PC-3 (cell line): ENCODE results near the gene METAP1D. TPM values are rescaled to one million over a fixed set of nuclear protein-coding genes. Genes with fewer than 3 reads are reported as not detected.

Source experiments
- ATAC-seq: fragments of 200-7000 bp; cut with Tn5 transposase; 2 replicates; pipeline ENCODE4 v1.9.1; 2020; ENCODE audit warnings: mild to moderate bottlenecking, moderate library complexity
- BruUV-seq: library from RNA; stranded (reverse); fragments of 400-500 nt; replicated peaks from 2 replicates; lab custom pipeline; 2021; lab: Mats Ljungman, UMichigan
- CTCF ChIA-PET: fragments of 300-600 bp; sonication (Branson Sonifier 250); formaldehyde crosslinking; loops from one replicate; lab custom pipeline; 2022; ENCODE audit warnings: antibody characterized with exemption; lab: Charles Lee
- POLR2A ChIA-PET: fragments of 300-600 bp; sonication (Branson Sonifier 250); formaldehyde crosslinking; loops from one replicate; lab custom pipeline; 2022; ENCODE audit warnings: antibody characterized with exemption; ENCODE audit not compliant: unreplicated experiment; lab: Charles Lee
- DNase-seq: peaks from one replicate; pipeline ENCODE4 v3.0.0-alpha.2; 2015
- H2AFZ ChIP-seq: fragments of 300-600 bp; sonication (generic); 2 replicates; pipeline ENCODE4 v1.6.0; 2016; ENCODE audit warnings: antibody characterized with exemption, low read length
- H3F3A ChIP-seq: fragments of 300-600 bp; sonication (generic); one replicate; pipeline ENCODE4 v1.6.0; 2017; ENCODE audit warnings: antibody characterized with exemption, low read length, control low read depth, mild to moderate bottlenecking; ENCODE audit not compliant: unreplicated experiment
- H3K27ac ChIP-seq: fragments of 300-600 bp; sonication (generic); 2 replicates; pipeline ENCODE4 v1.5.1; 2016; ENCODE audit warnings: mild to moderate bottlenecking, low read length
- H3K27me3 ChIP-seq: fragments of 300-600 bp; sonication (generic); 2 replicates; pipeline ENCODE4 v1.6.1; 2016; ENCODE audit warnings: low read length, mixed read lengths
- H3K36me3 ChIP-seq: fragments of 300-600 bp; sonication (generic); 2 replicates; pipeline ENCODE4 v1.6.1; 2016; ENCODE audit warnings: low read depth, mixed run types, low read length, mixed read lengths
- H3K4me1 ChIP-seq: fragments of 300-600 bp; sonication (generic); 2 replicates; pipeline ENCODE4 v1.5.1; 2016; ENCODE audit warnings: low read length; ENCODE audit not compliant: insufficient read depth
- H3K4me2 ChIP-seq: fragments of 300-600 bp; sonication (generic); 2 replicates; pipeline ENCODE4 v1.6.0; 2016; ENCODE audit warnings: low read length
- H3K4me3 ChIP-seq: fragments of 300-600 bp; sonication (generic); 2 replicates; pipeline ENCODE4 v1.5.1; 2016; ENCODE audit warnings: mild to moderate bottlenecking, low read length, mixed read lengths
- H3K79me2 ChIP-seq: fragments of 300-600 bp; sonication (generic); 2 replicates; pipeline ENCODE4 v1.6.1; 2017; ENCODE audit warnings: low read length, mixed read lengths
- H3K9ac ChIP-seq: fragments of 300-600 bp; sonication (generic); 2 replicates; pipeline ENCODE4 v1.6.0; 2016; ENCODE audit warnings: mild to moderate bottlenecking, low read length
- H3K9me2 ChIP-seq: fragments of 300-600 bp; sonication (generic); replicated peaks from 2 replicates; pipeline ENCODE4 v1.6.1; 2016; ENCODE audit warnings: mixed run types, low read length, mixed read lengths
- H3K9me3 ChIP-seq: fragments of 300-600 bp; sonication (generic); 2 replicates; pipeline ENCODE4 v1.6.1; 2016; ENCODE audit warnings: low read length, mixed read lengths
- H4K20me1 ChIP-seq: fragments of 300-600 bp; sonication (generic); 2 replicates; pipeline ENCODE4 v1.6.1; 2016; ENCODE audit warnings: low read length, mixed read lengths
- EZH2 ChIP-seq: fragments of 300-600 bp; sonication (generic); IDR thresholded peaks from one replicate; pipeline ENCODE4 v1.6.1; 2017; ENCODE audit warnings: antibody characterized with exemption, mild to moderate bottlenecking, low read length; ENCODE audit not compliant: unreplicated experiment
- EZH2phosphoT487 ChIP-seq: fragments of 300-600 bp; sonication (generic); IDR thresholded peaks from 2 replicates; pipeline ENCODE4 v1.6.1; 2018; ENCODE audit warnings: mild to moderate bottlenecking, antibody characterized with exemption, low read length, borderline replicate concordance
- intact Hi-C: fragments of 100-400 bp; cut with micrococcal nuclease; formaldehyde crosslinking; loops from 2 replicates; pipeline ENCODE4 v1.9.0; 2023
- total RNA-seq: library from RNA; depleted of rRNA; stranded (reverse); fragments of >200 nt; gene quantifications from 2 replicates; pipeline ENCODE4 v1.2.3, GENCODE V29; 2014
- TF ChIP-seq, protein P1 (sequence below): fragments of 300-600 bp; sonication (generic); conservative IDR thresholded peaks from 2 replicates; pipeline ENCODE4 v1.5.1; 2017; ENCODE audit warnings: antibody characterized with exemption, low read depth, mild to moderate bottlenecking, low read length

The METAP1D gene
- total RNA-seq, 1 experiment from 2014 or later, result 12.0 TPM

DNA sequence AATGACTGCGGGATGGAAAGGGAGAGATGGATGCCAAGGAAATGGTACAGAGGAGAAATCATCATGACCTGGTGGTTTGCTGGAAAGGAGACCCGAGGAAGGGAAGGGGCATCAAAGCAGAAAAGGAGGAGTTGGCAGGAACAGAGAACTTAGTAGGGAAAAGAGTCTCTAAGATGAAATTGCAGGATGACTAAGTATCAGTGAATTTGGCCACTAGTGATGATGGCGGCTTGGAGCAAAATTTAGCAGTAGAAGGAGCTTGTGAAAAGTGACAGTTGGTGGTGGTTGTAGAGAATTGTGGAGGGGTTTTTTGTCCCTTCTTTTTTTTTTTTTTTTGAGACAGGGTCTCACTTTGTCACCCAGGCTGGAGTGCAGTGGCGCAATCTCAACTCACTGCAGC, 10.1 kb downstream of the METAP1D start:
- Histone ChIP-seq H3K4me3 (no peak overlapping the region), H3K4me2 (0 out of 2 replicates have a peak overlapping the region, but pooled peaks have one; percentile 11), H3F3A (no peaks in the 10 kb centered on the region), H3K79me2 (0 out of 2 replicates have a peak, but pooled peaks cover 8% of the 10 kb centered on the region), H3K9me2 (no peaks in the 10 kb centered on the region), H3K27ac (no peak overlapping the region), H3K4me1 (peaks cover 17% of the 10 kb centered on the region), H2AFZ (no peak overlapping the region), H3K9ac (no peak overlapping the region), H3K27me3 (no peaks in the 10 kb centered on the region), H3K36me3 (no peaks in the 10 kb centered on the region), H4K20me1 (no peaks in the 10 kb centered on the region), H3K9me3 (no peaks in the 10 kb centered on the region)
- no peak for ATAC-seq
- no TSS peak for BruUV-seq
- POLR2A ChIA-PET, result no interaction called here
- CTCF ChIA-PET, result no interaction called here
- intact Hi-C loops, result no loop called here
- no peak for TF ChIP-seq EZH2phosphoT487
- TF ChIP-seq, protein P1, sequence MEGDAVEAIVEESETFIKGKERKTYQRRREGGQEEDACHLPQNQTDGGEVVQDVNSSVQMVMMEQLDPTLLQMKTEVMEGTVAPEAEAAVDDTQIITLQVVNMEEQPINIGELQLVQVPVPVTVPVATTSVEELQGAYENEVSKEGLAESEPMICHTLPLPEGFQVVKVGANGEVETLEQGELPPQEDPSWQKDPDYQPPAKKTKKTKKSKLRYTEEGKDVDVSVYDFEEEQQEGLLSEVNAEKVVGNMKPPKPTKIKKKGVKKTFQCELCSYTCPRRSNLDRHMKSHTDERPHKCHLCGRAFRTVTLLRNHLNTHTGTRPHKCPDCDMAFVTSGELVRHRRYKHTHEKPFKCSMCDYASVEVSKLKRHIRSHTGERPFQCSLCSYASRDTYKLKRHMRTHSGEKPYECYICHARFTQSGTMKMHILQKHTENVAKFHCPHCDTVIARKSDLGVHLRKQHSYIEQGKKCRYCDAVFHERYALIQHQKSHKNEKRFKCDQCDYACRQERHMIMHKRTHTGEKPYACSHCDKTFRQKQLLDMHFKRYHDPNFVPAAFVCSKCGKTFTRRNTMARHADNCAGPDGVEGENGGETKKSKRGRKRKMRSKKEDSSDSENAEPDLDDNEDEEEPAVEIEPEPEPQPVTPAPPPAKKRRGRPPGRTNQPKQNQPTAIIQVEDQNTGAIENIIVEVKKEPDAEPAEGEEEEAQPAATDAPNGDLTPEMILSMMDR, result no peak
- TF ChIP-seq EZH2, result no peak
- DNase-seq, result no peak

DNA sequence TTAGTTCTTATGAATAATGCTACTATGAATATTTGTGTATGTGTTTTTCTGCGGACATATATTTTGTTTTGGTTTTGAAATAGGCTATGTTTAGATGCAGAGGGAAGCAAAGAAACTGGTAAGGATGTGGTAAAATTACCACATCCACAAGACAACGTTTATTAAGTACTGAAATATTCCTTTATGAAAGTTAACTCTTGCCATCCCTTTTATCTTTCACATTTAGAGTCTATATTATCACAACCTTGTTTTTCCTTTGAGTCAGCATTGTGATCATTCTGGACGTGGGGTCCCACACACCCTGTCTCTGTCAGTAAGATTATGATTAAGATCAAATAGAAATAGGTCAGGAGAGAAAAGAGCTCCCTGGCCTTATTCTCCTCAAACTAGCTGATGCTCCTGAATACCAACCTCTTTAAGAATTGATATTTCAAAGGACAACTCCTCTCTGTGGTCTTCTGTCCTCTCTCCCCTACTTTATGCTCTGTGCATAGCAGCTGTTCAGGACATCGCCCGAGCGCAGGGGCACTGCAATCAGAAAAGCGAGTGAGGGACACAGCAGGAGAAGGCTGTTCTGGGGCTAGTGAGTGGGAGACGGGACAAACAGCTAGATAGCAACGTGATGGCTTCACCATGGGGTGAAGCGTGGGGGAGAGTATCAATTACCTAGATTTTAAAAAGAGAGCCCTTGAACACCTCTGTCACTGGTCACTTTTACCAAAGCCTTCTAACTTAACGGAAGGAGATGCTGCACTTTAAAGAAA, 12.2 kb downstream of the METAP1D start:
- DNase-seq (no peak), ATAC-seq (no peak)
- intact Hi-C loops, result no loop called here
- Histone ChIP-seq H3K9ac (no peak overlapping the region), H3K27me3 (no peaks in the 10 kb centered on the region), H3K9me2 (no peaks in the 10 kb centered on the region), H3K4me2 (no peak overlapping the region), H4K20me1 (no peaks in the 10 kb centered on the region), H3K27ac (no peak overlapping the region), H3K79me2 (0 out of 2 replicates have a peak, but pooled peaks cover 8% of the 10 kb centered on the region), H2AFZ (no peak overlapping the region), H3K4me3 (no peak overlapping the region), H3F3A (no peaks in the 10 kb centered on the region), H3K36me3 (no peaks in the 10 kb centered on the region), H3K9me3 (no peaks in the 10 kb centered on the region), H3K4me1 (peaks cover 17% of the 10 kb centered on the region)
- no peak for TF ChIP-seq EZH2phosphoT487
- no peak for TF ChIP-seq EZH2
- TF ChIP-seq, protein P1, result no peak
- POLR2A ChIA-PET, result interaction anchor here (0.6 kb wide), 1 partner anchor 73 kb away, joined by 3 read pairs; no protein-coding TSS in a partner anchor
- BruUV-seq, result no TSS peak
- CTCF ChIA-PET, result no interaction called here
